CD4-positive, alpha-beta T cell treated with Interleukin-2 at 100 ng/mL for 4 hours (primary cell): ENCODE data around the gene STK35.
A peak's percentile ranks its signal among the peaks of the same experiment; 100 is the strongest.

ENCODE experiments used
- DNase-seq: peaks from one replicate; pipeline ENCODE4 v3.0.0-alpha.2; 2020; ENCODE audit warnings: low spot score

STK35 gene

DNA sequence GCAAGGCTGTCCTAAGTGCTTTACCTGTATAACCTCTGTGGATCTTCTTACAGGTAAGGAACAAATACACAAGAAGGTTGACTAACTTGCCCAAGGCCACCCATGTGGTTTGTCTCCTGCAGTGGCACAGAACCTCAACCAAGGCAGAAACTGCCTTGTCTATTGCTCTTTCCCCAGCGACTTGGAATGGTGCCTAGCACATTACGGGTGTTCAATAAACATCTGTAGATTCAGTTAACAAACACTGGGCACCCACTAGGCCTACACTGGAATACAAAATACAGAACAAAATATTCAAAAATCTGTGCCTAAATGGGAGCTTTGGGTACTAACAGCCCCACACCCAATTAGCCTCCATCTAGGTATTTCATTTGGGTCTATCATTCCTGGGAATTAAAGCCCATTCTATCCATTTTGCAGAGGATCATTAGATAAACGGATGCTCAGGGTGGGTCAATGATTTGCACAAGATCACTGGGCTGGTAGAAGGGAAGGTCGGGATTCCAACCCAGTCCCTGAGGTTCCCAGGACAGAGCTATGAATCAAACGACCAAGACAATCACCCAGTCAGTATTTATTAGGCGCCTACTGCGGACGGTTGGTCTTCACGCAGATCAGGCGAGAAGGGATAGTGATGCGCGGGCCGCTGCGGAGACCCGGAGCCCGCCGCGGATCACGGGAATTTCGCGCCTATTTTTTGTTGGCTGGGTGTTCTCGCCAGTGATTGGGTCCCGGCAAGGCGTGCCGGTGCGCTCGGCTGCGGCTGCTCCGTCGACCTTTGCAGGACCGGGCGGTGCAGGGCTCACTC is at the start of gene STK35:
TSS of gene STK35 (plus strand) at position 771 of the 808 bp plus-strand sequence. CDS start 55 bp downstream, outside the sequence.
- DNase-seq: peak; percentile 70

DNA sequence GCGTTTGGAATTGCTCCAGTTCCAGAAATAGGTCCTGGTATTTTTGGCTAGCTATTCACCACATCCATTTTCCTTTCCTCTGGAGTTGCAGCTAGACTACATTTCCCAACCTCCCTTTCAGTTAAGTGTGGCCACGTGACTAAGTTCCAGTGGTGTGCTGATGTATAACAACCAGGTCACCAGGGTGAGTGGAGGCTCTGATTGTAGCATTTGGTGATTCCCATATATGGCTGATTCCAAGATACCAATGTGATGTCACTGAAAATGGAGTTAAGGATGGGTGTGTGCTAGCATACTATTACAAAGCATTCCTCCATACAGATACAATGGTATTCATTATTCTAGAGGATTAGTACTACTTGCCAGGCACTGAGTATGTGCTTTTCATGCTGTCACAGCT is 49.7 kb upstream of the STK35 start:
- DNase-seq: no peak

DNA sequence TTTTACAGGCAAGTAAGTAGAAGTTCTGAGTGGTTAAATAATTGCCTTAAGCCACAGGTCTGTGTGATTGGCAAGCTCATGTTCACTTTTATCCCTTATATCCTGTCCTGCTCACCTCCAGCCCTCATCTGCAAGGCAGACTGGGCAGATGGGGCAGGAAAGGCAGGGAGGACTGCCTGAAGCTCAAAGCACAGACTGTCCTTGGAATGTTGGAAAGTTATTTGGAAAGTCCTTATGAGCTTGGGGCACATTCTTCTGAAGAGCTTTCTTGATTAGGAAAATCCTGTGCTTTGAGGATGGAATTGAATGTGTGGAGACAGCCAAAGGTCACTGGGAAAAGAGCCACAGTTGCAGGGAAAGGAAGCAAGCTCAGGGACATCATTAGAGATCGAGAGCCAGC is 48.9 kb upstream of the STK35 start:
- DNase-seq: no peak

DNA sequence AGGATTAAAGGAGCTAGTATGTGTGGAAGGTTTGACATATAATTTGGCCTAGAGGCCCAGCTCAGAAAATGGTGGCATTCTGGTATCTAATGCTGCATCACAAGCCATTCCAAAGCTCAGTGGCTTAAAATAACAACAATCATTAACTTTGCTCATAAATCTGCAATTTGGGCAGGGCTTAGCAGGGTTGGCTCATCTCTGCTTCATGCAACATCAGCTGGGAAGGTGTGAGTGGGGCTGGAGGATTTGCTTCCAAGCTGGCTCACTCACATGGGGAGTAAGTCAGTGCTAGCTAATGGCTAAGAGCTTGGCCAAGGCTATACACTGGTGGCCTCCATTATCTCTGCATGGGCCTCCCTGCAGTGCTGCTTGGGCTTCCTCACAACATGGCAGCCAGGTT is 48.0 kb upstream of the STK35 start:
- no peak for DNase-seq

DNA sequence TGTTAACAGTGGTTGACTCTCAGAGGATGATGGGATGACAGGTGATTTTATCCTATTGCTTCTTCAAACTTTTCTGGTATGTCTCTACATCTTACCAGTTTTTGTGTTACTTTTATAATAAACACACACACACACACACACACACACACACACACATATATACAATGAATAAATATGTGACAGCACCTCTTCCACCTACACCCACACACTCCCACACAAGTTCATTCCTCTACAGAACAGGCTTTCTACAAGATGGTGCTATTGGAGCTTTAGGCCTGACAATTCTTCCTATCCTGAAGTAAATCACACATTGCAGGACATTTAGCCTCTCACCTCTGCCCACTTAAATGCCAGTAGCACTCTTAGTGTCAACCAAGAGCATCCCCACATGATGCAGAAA is 46.7 kb upstream of the STK35 start:
- DNase-seq: no peak

DNA sequence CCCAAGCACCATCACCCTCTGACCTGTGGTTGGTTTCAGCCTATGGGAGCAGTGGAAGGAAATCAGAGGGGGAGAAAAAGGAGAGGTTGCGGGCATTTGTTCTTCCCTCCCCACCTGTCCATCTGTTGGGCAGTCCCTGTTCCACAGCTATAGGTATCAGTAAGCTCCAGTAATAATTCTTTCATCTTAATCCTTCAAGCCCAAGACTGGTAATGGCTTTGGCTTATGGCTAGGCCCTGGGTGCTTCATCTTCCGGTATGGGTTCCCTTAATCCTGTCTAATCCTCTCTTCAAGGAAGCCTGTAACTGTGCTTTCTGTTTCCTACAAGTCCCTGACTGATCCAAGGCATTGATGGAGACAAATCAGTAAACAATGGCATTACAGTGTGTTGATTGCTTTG is 42.2 kb upstream of the STK35 start:
- no peak for DNase-seq

DNA sequence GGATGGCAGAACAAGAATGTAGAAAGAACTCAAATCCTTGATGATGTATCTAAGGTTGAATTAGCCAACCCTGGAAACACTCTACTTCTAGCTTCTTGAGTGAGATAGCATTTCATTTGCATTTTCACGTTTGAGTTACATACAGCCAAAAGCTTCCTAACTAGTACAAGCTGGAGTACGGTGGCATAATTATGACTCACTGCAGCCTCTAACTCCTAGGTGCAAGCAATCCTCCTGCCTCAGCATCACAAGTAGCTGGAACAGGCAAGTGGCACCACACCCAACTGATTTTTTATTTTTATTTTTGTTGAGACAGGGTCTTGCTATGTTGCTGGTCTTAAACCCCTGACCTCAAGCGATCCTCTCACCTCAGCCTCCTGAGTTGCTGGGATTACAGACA is 36.5 kb upstream of the STK35 start:
- no peak for DNase-seq

DNA sequence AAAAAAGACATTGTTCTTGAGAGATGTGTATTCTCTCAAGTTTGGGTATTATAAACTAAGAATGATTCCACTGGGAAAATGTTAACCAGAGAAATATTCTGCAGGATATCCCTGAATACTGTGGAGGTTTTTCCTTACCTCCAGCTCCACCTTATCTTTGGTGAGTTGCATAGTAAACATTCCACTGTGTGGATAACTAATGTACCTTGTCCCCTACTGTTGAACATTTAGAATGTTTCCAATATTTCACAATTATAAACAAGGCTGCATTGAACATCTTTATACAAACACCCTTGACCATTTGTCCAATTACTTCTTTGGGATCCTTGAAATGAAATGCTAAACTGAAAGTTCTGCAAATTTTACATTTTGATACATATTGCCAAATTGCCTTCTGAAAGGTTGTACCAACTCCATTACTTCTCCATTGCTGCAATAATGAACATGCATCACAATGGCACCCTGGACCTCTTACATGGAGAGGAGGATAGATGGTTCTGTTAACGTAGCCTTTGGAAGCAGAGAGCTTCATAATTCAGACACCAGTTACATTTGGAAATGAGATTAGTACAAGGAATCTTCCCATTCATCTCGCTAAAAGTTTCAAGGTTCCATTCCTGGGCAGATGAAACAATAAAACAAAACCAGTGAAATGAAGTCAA is 35.0 kb upstream of the STK35 start:
- no peak for DNase-seq

DNA sequence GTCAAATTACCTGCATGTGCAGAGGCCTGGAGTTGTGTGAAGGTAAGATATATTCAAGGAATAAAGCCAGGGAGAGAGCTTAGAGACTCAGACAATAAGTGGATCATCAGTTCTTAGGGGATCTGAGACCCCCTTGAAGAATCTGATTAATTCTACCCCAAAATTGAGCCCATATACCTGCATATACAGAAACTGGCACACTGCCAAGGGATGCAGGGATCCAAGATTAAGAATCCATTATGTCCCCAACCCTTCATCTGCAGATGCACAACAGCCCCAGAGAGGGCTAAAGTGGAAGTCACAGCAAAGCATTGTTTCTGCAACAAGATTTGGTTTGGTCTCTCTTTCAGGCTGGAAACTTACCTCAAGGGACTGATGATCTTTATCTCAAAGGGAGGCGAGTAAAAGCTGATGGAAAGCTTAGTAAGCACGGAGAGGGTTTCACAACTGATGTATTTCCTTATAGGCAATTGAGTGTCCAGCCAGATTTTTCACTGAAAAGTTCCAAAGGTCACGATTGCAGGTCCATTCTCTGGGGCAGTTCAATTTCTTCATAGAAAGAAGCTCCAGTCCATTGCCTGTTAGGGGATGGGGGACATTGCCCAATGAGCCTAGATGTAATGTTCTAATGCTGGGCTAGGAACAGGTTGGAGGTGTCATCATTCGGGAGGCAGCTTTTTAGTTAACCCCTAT is 20.9 kb upstream of the STK35 start:
- no peak for DNase-seq

DNA sequence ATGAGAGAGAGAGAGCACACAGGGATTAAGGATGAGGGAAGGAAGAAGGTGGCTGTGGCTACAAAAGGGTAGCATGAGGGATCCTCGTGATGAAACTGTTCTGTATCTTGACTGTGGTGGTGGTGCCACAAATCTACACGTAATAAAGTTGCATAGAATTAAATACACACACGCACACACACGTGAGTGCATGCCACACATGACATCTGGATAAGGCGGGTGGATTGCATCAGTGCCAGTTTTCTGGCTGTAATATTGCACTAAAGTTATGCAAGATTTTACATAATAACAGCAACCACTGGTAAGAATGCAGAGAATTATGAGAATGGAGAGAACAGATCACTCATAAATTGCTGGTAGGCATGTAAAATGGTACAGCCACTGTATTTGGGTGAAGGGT is 16.9 kb upstream of the STK35 start:
- no peak for DNase-seq

DNA sequence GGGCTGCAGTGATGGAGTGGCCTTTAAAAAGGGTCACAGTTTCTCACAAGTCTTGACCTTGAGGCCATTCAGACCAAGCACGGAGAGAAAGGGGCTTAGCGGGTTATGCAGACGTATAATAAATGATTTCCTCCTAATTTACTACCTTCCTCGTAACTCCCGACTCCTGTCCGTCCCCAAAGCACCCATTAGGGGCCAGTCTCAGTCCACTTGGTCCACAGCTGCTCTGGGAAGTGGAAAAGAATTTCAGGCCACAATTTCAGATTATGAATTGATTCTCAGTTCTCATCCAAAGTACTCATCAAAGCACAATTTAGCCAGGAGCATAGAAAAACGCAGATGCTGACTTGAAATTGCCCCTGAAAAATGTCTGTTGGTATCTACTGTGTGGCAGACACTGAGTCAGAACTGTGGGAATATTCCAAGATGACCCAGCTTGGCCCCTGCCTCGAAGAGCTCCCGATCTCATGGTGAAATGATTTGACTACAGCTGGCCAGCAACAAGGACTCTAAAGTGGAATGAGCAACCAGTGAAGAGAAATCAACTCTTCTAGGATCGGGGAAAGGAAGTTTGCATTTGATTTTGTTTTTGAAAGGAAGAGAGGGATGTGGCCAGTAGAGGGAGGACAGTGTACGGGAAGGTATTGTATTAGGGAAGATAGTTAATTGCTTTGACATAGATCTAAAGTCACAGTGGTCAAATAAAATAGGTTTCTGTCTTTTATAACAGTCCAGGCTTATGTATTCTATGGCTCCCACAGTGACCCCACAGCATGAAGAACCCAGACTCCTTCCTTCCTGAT is 15.2 kb upstream of the STK35 start:
- DNase-seq: no peak

DNA sequence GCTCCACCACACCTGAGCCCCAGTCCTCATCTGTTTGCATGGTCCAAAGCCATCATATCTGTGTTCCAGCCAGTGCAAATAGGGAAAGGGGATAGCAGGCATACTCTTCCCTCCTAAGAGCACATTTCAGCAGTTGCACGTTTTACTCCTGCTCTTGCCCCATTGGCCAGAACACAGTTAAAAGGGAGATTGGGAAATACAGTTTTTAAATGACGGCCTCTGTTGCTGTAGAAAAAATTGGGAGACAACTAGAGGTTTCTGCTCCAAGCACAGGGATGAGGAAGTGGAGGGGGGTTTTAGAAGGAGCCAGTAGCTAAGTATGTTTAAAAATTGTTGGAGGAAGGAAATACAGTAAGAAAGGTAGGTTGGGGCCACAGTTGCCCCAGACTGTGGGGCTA is 14.6 kb upstream of the STK35 start:
- no peak for DNase-seq

DNA sequence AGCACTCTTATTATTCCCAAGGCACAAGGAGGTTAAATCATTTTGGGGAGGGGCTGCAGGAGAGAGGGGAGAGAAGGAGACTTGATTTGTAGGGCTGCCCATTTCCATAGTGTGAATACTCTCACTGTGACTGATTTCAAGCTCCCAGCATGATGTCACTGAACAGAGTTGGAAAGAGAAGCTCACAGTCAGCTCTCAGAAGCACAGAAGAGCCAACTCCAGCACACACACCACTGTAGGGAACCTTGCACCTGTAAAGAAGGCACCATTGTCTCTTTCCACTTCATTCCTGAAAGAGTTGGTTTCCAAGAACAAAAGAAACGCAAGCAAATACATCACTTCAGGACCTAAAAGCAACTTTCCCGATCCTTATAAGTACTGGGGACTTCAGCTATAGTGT is 12.7 kb upstream of the STK35 start:
- no peak for DNase-seq

DNA sequence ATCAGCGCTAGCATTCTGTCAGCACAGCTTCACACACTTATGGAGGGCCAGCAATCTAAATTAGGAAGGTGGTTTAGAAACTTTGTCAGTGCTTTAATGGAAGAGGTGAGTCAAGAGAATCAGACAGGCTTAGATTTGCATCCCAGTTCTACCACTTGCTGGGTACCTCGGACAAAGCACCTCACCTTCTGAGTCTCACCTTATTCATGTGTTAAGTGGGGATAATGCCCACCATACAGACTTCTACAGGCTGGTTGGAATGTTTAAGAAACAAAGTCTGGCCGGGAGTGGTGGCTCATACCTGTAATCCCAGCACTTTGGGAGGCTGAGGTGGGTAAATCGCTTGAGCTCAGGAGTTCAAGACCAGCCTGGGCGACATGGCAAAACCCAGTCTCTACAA is 12.2 kb upstream of the STK35 start:
- no peak for DNase-seq

DNA sequence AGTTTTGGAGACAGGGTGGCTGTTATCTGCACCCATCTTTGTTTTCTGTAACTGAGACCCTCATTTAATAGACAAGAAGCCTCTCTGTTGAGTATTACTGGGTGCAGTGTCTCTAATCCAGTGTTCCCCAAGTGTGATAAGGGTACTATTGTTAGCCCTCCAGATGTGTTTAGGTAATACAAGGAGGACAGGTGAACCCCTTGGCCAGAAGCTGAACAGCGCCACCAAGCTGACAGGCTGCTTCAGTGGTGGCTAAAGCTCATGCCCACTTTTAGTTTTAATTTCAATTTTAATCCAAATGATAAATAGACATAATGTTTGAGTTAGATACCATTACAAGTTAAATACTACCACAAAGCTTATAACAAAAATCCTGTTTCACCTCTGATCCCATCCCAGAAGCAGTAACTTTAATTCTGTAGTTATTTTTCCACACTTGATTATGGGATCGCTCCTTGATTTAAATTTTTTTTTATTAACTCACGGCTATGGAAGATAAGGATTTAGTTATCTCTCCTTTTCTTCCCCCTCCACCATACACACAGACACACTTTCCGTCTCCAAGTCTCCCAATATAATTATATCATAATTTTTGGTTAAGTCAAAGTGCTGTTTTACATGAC is 8.4 kb upstream of the STK35 start:
- peak; percentile 17 for DNase-seq

DNA sequence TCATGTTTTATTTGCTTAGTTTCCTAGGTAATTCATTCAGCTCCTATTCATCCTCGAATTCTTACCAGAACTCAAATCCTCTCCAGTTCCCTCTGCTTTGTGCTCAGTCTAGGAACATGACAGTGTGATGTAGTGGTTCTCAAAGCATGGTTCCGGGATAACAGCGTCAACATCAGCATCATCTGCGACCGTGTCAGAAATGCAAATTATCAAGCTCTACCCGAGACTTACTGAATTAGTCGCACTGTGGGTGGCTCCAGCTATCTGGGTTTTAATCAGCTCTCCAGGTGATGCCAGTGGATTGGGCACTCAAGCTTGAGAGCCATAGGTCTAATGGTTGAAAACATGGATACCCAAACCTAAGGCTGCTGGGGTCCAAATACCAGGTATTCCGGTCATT is 7.7 kb upstream of the STK35 start:
- DNase-seq: no peak

DNA sequence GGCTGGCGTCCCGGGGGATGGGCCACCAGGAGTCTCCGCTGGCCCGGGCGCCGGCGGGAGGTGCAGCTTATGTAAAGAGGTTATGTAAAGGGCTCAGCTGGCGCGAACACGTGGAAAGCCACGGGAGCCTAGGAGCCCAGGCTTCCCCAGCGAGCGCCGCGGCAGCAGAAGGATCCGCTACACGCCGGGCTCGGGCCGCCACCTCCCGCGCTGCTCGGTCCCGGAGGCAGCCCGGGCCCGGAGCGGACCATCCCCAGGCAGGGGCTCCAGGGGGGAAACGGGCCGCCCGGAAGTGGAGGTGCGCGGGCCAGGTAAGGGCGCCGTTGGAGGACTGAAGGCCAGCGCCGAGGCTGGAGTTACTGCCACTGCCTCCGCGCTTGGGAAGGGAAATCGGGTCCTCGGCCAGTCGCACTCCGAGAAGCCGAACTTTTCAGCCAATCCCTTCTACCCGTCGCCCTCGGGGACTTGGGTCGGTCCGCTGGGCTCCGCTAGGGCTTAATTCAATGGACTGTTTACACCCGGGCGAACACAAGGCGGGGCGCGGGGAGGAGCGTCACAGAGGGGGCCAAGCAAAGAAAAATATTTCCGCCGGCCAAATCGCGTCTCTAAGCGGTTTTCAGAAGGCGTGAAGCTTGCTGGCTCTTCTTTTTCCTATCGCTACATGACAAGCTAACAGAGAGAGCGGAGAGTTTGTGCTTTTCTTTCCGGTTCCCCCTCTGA is 398 bp downstream of the STK35 start:
- DNase-seq: peak; percentile 92

DNA sequence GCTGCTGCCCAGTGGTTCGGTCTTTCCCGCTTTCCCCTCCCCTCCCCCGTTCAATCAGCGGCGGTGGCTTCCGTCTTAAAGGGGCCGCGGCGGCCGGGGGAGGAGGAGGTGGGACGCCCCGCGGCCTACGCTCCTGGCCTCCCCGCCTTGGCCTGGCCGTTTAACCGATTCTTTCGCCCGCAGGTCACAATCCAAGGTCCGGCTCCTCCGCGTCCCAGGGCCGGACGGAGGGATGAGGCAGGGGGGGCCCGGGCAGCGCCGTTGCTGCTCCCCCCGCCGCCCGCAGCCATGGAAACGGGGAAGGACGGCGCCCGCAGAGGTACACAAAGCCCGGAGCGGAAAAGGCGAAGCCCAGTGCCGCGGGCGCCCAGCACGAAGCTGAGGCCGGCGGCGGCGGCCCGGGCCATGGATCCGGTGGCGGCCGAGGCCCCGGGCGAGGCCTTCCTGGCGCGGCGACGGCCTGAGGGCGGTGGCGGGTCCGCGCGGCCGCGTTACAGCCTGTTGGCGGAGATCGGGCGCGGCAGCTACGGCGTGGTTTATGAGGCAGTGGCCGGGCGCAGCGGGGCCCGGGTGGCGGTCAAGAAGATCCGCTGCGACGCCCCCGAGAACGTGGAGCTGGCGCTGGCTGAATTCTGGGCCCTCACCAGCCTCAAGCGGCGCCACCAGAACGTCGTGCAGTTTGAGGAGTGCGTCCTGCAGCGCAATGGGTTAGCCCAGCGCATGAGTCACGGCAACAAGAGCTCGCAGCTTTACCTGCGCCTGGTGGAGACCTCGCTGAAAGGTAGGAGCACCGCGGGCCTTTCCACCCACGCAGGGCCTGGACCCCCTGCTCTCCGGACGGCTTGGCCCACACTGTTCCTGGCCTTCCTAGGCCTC is 1.2 kb downstream of the STK35 start:
- peak; percentile 87 for DNase-seq

DNA sequence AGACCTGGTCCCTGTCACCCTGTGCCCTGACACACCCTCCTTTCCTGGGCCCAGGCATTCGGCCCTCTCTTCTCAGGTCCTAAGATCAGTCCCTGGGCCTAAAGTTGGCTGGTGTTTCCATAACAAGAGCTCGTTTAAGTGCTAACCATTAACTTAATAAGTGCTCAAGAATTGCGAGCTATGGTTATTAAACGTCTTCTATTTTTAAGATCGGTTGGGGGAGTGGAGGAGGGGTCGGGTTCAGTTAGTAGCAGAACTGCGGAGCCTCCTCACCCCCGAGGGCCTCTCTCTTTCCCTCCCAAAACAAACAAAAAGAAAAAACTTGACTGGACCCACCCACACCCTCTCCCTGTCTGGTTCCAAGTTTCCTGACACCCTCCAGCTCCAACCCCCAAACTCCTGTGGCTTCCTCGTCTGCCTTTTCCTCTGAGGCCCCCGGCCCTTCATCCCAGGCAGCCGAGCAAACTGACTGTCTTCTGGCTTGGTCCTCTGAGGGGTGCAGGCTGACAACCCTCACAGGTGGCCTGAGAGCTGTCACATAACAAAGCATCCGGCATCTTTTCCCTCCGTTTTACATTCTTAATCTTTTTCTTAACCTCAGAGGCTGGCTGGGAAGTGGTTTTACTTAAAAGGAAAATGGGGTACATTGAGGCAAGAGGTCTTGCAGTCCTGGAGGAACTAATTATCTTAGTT is 2.0 kb downstream of the STK35 start:
- no peak for DNase-seq

DNA sequence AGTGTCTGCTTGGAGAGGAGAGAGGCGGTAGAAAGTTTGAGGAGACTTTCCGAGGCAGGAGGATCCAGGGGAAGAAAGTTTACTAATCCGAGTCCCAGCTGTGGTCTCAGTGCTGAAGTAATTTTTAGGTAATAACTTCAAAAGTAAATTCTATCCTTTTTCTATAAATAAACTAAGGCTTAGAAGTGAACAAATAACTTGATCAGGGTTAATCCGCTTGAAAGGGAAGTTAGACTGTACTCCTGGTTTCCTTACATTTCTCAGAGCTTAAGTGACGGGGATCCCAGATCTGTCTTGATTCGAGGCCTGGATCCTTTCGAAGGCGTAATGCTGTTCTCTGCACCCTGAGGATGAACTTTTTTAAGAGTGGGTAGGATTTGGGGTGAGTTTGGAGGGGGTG is 2.6 kb downstream of the STK35 start:
- DNase-seq: no peak
